Omental fat pad (tissue), 4 donors: Measurements from ENCODE around the gene GPR176. TPM values are rescaled to one million over a fixed set of nuclear protein-coding genes. Genes with fewer than 3 reads are reported as not detected.
A peak's percentile ranks its signal among the peaks of the same experiment; 100 is the strongest.

ENCODE experiments used
- ATAC-seq: fragments of 150-250 bp; one replicate; pipeline ENCODE4 v1.9.1; 2016; ENCODE audit warnings: mild to moderate bottlenecking, moderate library complexity; ENCODE audit not compliant: low FRiP score
- DNase-seq: peaks from one replicate; pipeline ENCODE4 v3.0.0-alpha.2; 2019; ENCODE audit warnings: low spot score
- total RNA-seq, 4 donors: library from RNA; depleted of rRNA; stranded (reverse); fragments of >200 nt; gene quantifications; one replicate each; pipeline ENCODE4 v1.1.0, GENCODE V29; 2016
- TF ChIP-seq, protein P1 (sequence below), 3 donors: fragments of 450-650 bp; IDR thresholded peaks; one replicate each; pipeline ENCODE4 v1.5.1; 2016 to 2017; ENCODE audit warnings: antibody characterized with exemption in 3 of 3, mild to moderate bottlenecking in 3 of 3, moderate library complexity in 2 of 3

The GPR176 gene
- total RNA-seq, 4 donors from 2014 or later: 5.6 to 23.9 (median 11.7) TPM

DNA sequence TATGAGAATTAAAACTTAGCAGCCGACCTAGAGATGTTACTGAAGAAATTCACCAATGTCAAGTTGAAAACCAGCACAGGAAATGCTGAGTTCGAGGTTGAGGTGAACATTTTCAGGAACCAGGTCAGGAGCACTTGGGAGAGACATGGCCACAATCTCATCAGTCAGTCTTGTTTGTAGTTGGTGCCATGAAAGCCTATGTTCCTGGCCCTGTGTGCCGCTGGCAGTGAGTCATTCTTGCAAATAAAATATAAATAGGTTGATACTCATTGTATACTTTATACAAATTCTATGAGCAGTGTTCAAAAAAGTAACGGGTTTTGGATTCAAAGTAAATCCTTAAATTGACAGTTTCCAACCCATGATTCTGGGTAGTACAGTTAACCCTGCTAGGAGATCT, 135.9 kb downstream of the GPR176 start:
- ATAC-seq (no peak), DNase-seq (no peak)
- TF ChIP-seq, protein P1, sequence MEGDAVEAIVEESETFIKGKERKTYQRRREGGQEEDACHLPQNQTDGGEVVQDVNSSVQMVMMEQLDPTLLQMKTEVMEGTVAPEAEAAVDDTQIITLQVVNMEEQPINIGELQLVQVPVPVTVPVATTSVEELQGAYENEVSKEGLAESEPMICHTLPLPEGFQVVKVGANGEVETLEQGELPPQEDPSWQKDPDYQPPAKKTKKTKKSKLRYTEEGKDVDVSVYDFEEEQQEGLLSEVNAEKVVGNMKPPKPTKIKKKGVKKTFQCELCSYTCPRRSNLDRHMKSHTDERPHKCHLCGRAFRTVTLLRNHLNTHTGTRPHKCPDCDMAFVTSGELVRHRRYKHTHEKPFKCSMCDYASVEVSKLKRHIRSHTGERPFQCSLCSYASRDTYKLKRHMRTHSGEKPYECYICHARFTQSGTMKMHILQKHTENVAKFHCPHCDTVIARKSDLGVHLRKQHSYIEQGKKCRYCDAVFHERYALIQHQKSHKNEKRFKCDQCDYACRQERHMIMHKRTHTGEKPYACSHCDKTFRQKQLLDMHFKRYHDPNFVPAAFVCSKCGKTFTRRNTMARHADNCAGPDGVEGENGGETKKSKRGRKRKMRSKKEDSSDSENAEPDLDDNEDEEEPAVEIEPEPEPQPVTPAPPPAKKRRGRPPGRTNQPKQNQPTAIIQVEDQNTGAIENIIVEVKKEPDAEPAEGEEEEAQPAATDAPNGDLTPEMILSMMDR (IDR thresholded peaks at IDR 0.05): no peak

DNA sequence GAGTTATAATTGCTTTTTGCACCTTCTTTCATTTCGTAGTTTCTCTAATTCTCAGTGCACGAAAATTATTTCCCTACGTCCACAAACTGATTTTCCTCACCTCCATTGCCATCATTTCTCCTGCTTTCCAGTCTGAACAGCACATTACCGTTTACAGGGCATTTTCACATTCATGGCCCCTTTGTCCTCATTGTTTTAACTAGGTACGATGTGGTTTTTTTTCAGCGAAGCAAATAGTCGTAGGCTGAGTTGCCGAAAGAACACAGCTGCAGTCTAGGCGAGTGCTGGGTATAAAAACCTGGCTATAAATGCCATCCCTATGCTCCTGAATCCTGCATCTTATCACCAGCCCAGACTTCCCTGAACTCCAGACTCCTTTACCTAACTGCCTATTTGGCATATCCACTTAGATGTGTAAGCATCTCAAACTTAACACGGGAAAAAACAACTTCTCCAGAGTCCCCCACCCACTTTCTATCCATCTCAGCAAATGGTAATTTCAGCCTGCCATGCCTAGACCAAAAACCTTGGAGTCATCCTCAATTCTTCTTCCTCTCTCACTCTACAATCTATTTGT, 136.7 kb downstream of the GPR176 start:
- ATAC-seq: no peak
- TF ChIP-seq, protein P1 (IDR thresholded peaks at IDR 0.05): no peak

DNA sequence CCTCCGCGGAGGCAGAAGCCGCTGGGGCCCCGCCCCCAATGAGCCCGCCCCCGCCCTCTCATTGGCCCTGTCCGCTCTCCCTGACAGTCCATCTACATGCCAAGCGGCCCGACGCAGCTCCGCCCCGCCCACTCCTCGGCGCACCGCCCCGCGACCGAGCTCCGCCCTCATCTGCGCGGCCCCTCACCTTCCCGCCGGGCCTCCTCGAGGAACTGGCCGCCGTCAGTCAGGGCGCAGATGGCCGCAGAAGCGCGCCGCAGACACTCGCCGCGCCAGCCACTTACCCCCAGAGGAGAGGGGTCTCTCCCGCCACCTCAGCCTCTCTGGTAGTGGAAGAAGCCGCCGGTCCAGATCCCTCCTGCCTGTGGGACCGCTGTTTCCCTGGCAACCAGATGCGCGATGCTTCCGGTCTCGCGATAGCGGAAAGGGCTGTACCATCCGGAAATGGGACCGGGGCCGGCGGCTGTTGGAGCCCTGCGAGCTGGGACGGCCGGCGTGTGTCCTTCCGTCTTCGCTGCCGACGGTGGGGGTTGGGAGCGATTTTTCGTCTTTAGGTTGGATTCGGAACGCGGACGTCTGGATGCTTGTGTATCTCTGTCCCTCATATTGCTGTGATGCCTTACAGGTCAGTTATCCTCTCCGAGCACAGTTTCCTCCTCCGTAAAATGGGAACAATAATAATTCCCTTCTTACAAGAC, 137.5 kb downstream of the GPR176 start, which contains the start of gene FSIP1:
Gene FSIP1, minus strand, starts transcription at position 401 of the 698 bp plus-strand sequence. CDS start 6,317 bp downstream, outside the sequence.
- DNase-seq: peak; percentile 96
- TF ChIP-seq, protein P1 (IDR thresholded peaks at IDR 0.05): no peak
- ATAC-seq: peak; percentile 100

More for the DNA sequence above, 136.7 kb downstream of the GPR176 start:
- no peak for DNase-seq

DNA sequence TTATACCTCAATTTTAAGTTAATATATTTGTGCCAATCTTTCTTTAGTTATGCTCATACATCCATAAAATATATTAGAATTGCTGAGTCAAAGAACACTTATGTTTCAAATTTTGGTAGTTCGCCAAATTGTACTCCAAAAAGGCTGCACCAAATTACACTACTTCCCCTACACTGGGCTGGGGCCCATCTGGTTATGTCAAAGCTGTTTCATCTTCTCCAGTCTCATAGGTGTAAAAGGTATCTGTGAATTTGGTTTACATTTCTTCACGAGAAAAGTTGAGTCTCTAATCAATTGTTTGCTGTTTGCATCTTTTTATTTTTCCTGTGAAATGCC, 138.1 kb downstream of the GPR176 start:
- DNase-seq (no peak), ATAC-seq (no peak)
- TF ChIP-seq, protein P1 (IDR thresholded peaks at IDR 0.05): no peak

DNA sequence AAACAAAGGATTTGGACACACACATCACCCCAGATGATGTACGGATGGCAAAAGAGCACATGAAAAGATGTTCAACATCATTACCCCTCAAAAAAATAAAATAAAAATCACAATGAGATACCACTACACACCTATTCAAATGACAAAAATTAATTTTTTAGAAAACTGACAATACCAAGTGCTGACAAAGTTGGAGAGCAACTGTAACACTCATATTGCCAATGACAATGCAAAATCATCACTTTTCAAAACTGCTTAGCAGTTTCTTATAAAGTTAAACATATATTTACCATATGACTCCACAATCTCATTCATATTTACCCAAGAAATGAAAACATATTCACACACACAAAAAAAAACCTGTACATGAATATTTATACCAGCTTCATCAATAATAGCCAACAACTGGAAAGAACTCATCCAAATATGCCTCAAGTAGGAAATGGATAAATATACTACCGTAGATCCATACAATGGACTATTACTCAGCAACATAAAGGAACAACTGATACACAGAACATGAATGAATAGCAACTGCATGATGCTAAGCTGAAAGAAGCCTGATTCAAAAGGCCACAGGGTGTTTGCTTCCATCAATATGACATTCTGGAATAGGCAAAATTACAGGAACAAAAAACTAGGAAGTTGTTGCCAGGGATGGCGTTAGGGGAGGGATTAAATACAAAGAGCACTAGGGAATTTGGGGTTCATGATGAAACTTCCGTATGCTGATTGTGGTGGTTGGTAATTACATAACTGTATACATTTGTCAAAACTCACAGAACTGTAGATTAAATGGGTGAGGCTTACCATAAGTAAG, 138.7 kb downstream of the GPR176 start:
- ATAC-seq: no peak
- TF ChIP-seq, protein P1 (IDR thresholded peaks at IDR 0.05): no peak
- no peak for DNase-seq

DNA sequence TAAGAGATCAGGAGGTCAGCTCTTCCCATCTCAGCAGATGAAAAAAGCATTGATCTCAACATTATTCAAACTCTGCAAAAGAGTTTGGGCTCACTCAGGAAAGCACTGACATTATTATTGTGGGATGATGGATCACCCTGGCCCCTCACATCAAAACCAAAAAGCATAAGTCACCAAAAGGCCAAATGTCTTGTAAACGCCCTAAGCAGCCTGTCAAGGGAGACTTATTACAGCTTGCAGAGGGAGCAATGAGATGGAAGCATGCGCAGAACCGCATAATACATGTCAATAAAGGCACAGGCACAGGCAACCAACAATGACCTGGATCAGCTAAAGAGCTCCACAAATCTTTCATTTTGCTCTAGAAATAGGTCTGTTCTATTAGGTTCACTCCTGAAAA, 142.0 kb downstream of the GPR176 start:
- DNase-seq (no peak), ATAC-seq (no peak)
- TF ChIP-seq, protein P1 (IDR thresholded peaks at IDR 0.05): no peak
